GM10266 (cell line): Measurements from ENCODE around the gene LOXHD1.

Source experiments
- DNase-seq: peaks from one replicate; pipeline ENCODE4 v3.0.0; 2012; ENCODE audit errors: extremely low spot score
- CTCF ChIP-seq: IDR thresholded peaks from 2 replicates; pipeline ENCODE4 v1.5.1; 2012; ENCODE audit warnings: mild to moderate bottlenecking, low read depth; ENCODE audit not compliant: control insufficient read depth, insufficient read depth; ENCODE audit errors: missing control alignments

LOXHD1 gene

GRCh38 chr18:46621111-46621766 is 35.8 kb downstream of the LOXHD1 start:
- TF ChIP-seq CTCF: no peak
- DNase-seq: no peak

- no peak for DNase-seq
- no peak for TF ChIP-seq CTCF
Measured at GRCh38 chr18:46619559-46619958, 37.5 kb downstream of the LOXHD1 start.

GRCh38 chr18:46615720-46616119 is 41.3 kb downstream of the LOXHD1 start:
- DNase-seq: no peak
- TF ChIP-seq CTCF: no peak

- DNase-seq: no peak
- no peak for TF ChIP-seq CTCF
Measured at GRCh38 chr18:46609048-46609447, 48.0 kb downstream of the LOXHD1 start.

- TF ChIP-seq CTCF: no peak
- no peak for DNase-seq
Measured at GRCh38 chr18:46607926-46608325, 49.1 kb downstream of the LOXHD1 start.

- no peak for TF ChIP-seq CTCF
- no peak for DNase-seq
Measured at GRCh38 chr18:46601141-46601805, 55.7 kb downstream of the LOXHD1 start.

- no peak for DNase-seq
- no peak for TF ChIP-seq CTCF
Measured at GRCh38 chr18:46596119-46596518, 60.9 kb downstream of the LOXHD1 start.
